NCI-H2107 treated with DMSO at 0.1 percent for 48 hours (cell line): ENCODE results near the gene RGS6.

ENCODE experiments used
- DNase-seq: peaks from one replicate; lab custom pipeline; 2025; ENCODE audit not compliant: unreplicated experiment; lab: John Stamatoyannopoulos, UW

RGS6 gene

DNA sequence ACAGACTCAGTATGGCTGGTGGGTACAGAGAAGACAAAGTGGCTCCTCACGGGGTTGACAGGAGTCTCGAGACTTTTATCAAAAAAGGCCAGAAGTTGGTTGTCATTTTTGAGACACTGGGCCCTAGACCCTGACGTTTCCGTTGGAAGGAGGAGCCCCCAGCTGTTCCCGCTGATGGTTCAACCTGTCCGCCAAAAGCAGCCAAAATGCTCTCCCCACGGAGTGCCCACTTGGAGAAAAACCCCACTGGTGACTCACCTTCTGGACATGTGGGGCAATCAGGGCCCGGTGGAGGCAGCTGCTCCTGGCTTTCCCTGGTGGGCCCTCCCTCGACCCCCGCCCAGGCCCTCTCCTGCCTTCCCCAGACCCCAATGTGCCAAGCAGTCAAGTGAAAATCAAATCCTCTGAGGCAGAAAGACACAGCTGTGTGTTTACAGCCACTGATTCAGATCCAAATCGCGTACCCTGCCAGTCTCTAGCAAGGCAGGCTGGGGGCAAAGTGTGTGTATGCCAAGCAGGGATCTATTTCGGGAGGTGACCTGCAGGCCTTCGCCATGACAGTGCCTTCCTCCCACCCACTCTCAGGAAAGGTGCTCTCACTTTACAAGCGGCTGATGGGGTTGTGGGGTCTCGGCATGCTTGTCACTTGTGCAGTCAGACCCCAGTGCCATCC is 614.3 kb downstream of the RGS6 start:
- DNase-seq, result no peak

- no peak for DNase-seq
Measured at GRCh38 chr14:72547999-72548398, 615.8 kb downstream of the RGS6 start.

- no peak for DNase-seq
Measured at GRCh38 chr14:72549026-72549425, 616.8 kb downstream of the RGS6 start.

DNA sequence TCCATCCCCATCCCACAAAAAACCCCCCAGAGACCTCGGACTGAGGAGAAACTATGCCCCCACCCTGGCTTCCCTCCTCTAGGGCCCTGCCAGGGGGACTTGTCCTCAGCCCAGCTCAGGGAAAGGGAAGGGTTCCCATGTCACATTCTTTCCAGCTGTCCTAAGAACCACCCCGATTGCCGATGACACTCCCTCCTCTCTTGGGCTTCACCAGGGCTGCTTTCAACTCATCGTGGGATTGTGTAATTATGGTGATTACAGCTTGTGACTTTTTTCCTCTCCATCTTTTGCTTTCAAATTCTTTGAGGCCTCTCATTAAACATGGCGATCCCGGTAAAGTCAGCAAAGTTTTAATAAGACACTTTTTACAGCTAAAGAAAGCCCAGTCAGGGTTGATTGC is 617.6 kb downstream of the RGS6 start:
- DNase-seq, result no peak

DNA sequence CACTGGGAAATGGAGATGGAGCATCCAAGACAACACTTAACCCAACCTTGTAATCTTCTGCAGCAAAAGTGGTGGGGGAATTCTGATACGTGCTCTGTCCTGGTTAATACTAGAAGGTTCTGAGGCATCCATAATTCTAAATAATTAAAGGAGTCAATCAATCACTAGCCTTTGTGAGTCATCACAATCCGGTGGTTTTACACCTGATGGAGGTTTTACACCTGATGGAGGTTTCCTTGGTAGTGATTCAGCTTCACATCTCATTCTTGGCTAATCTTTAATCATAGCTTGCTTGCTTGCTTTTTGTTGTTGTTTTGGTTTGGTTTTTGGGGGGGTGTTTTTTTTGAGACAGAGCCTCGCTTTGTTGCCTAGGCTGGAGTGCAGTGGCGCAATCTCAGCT is 618.3 kb downstream of the RGS6 start:
- no peak for DNase-seq

DNA sequence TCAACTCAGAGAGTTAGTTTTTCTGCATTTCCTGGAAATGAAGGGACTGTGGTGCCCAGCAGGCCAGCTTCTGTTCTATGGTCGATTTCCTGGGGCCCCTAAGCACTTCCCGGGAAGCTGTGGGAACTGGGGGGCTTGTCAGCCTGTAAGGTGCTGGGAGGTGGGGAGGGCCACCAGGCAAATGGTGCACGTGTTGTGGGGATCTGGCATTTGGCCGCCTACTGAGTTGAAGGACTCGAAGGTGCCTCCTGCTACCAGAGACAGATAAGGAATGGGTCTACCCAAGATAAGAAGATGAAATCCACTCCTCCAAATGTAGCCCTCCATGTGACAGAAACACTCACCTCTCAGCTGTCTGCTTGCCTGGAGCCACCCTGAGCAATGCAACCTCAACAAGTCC is 620.0 kb downstream of the RGS6 start:
- DNase-seq, result no peak

GRCh38 chr14:72553161-72553560 is 620.9 kb downstream of the RGS6 start:
- no peak for DNase-seq

- no peak for DNase-seq
Measured at GRCh38 chr14:72553656-72554055, 621.4 kb downstream of the RGS6 start.

GRCh38 chr14:72554401-72554800 is 622.2 kb downstream of the RGS6 start:
- no peak for DNase-seq

- DNase-seq, result no peak
Measured at GRCh38 chr14:72554994-72555608, 622.9 kb downstream of the RGS6 start.

- no peak for DNase-seq
Measured at GRCh38 chr14:72555609-72556000, 623.4 kb downstream of the RGS6 start.

DNA sequence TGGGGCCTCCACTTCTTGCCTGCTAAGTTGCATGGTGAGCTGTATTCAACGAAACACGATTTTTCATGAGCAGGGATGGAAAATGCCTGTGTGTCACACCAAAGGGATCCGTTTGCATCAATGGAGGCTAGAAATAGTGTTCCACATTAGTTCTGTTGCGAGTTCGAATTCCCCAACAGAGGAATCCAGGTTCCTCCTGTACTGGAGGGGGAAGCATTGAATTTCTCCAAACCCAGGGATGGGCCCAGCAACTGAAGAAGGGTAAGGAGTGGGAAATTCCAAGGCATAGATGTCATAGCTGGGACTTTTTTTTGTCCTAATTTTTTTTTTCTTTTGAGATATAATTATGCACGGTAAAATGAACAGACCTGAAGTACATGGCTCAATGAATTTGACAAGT is 625.4 kb downstream of the RGS6 start:
- no peak for DNase-seq

DNA sequence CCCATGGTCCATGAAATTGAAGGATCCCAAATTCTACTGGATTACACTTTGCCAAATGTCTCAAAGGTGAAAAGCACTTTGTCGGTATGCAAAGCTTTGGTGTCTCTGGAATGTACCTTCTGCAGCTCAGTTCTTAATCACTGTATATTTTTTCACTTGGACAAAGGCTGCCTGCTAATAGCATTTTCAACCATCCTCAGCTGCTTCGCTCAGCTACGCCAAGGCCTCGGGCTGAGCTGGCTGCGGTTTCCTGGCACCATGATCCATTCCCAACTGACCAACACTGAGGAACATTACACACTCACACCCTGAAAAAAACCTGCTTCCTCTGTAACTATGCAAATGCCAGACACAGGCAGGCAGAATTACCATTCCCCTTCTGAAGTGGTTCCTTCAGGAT is 626.5 kb downstream of the RGS6 start:
- no peak for DNase-seq

DNA sequence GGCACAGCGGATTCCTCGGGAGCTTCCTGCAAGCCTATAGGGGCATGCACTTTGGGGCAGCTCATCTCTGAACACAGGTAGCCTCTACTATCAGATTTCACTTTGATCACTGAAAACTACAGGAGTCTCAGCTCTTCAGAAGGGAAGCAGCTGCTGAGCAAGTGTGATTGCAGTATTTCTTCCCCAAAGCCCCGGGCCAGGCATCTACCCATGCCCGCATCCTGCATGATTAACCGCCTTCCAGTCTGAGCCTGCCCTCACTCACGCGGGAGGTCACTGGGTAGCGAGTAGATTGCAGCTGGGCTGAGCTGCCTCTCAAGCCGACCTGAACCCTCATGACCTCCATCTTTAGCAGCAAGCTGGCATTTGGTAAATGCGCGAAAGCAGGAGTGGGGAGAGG is 627.0 kb downstream of the RGS6 start:
- DNase-seq, result no peak

DNA sequence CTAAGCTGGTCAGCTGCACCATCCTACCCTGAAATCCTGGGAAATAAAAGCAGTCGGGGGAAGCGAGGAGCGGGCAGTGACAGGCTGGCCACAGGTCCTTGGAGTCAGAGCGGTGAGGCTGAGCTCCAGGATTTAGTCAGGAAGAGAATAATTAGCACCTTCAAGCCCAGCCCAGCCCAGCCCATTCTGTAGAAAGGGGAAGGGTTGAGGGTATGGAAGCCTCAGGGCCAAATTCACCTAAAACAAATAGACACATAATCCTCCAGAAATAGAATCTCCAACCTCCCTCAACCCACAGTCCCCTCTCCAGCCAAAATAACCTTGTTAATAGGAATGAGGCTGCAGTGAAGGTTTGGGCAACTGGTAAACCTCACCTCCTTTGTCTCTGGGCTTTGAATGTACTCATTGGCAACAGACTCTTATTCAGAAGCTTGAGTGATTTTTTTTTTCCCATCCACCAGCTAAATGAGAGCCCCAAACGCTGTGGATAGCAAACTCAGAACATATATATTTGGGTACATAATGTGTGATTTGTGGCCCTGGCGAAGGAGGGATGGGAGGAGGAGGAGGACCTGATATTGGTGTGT is 627.5 kb downstream of the RGS6 start:
- no peak for DNase-seq

DNA sequence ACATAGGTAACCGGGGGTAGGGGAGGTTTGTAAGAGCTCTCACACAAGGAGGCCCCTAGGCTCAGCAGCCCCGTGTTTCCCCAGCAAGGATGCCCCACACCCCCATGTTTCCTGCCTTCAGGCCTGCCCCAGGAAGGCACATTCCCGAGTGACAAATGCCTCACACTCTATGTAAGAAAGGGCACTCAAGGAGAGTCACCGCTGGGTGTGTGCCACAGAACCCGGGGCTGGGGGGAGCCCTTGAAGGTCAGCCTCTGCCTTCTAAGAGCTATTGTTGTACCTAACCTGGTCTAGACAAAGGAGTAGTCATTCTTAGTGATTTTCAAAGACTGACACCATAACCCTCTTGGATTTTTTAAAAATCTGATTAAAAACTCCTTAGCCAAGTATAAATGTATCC is 628.1 kb downstream of the RGS6 start:
- no peak for DNase-seq

DNA sequence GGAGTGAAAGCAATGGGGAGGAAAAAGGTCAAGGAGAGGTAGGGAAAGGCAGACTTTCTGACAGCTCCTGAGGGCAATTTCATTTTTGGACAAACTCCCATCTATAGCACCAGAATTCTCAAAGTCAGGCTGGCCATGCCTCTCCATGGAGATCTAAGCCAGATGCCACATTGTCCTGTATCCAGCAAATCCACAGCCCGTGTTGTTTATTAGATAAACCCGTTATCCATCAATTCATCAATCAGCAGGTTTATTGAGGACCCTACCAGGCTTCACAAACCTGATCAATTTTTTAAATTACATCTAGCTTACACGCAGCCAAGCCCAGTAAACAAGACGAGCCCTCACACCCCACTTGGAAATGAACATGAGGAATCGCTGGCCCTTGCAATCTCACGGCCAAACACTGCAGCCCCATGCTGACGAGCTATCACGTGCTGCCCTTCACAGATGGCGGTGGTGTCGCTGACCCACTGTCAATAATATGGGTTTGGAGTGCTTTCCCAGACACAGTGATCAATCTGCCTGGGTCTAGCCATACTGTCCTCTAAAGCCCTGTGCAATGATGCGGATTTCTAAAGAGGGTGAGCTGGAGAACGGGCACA is 628.8 kb downstream of the RGS6 start:
- DNase-seq, result no peak

- DNase-seq, result no peak
Measured at GRCh38 chr14:72562300-72562699, 630.1 kb downstream of the RGS6 start.

- no peak for DNase-seq
Measured at GRCh38 chr14:72563676-72564075, 631.4 kb downstream of the RGS6 start.

DNA sequence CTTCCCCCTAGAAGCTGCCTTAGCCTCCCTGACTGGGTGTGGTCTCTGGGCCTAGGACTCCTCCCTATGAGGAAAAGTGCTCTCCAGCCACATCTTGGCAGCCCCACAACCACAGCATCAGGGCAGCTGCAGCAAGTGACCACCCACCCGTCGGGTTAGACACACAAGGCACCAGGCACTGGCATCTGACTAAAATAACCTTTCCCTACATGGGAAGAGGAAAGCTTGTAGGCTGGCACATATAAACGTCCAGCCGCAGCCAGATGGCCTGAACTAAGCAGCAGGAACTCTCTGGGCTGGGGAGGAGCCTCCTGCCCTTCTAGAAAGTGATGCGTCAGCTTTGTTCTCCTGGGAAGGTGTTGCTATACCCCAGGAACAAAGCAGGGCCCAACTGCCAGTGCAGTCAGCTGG is 632.9 kb downstream of the RGS6 start:
- no peak for DNase-seq

GRCh38 chr14:72565917-72566316 is 633.7 kb downstream of the RGS6 start:
- no peak for DNase-seq

- DNase-seq, result no peak
Measured at GRCh38 chr14:72567226-72567625, 635.0 kb downstream of the RGS6 start.
